Iris pigment epithelial cell (primary cell): Measurements from ENCODE around the gene TPRG1L.
"Not testable (repeated sequence)": the region's sequence is repeated elsewhere in the genome, so short reads cannot be mapped to it uniquely, and the experiment has no call there.

Source experiments
- DNase-seq: peaks from one replicate; pipeline ENCODE4 v3.0.0-alpha.2; 2011; ENCODE audit warnings: low read depth

Gene TPRG1L

GRCh38 chr1:3609016-3609768 lies 15.6 kb upstream of the TPRG1L start:
- no peak for DNase-seq

- DNase-seq = no peak
Observed at GRCh38 chr1:3609769-3610526, 14.9 kb upstream of the TPRG1L start.

GRCh38 chr1:3610527-3611169 lies 14.2 kb upstream of the TPRG1L start:
- DNase-seq = peak; percentile 49

GRCh38 chr1:3611170-3612019 lies 13.4 kb upstream of the TPRG1L start, which contains the start of gene MEGF6:
Gene MEGF6, minus strand, starts transcription at chr1:3611508. Its CDS starts 240 bp downstream, at chr1:3611268.
- peak; percentile 40 for DNase-seq

- DNase-seq = no peak
Observed at GRCh38 chr1:3612123-3612522, 12.7 kb upstream of the TPRG1L start.

GRCh38 chr1:3614755-3615742 lies 9.8 kb upstream of the TPRG1L start:
- peak; percentile 16 for DNase-seq

GRCh38 chr1:3616861-3617260 lies 8.0 kb upstream of the TPRG1L start:
- no peak for DNase-seq

GRCh38 chr1:3617806-3618345 lies 6.9 kb upstream of the TPRG1L start:
- no peak for DNase-seq

- DNase-seq = no peak
Observed at GRCh38 chr1:3618531-3618880, 6.3 kb upstream of the TPRG1L start.

- DNase-seq = peak; percentile 79
Observed at GRCh38 chr1:3618881-3619671, 5.7 kb upstream of the TPRG1L start.

GRCh38 chr1:3620708-3621107 lies 4.1 kb upstream of the TPRG1L start:
- no peak for DNase-seq

- peak; percentile 28 for DNase-seq
Observed at GRCh38 chr1:3621151-3621671, 3.6 kb upstream of the TPRG1L start.

- DNase-seq = not testable (repeated sequence)
Observed at GRCh38 chr1:3622102-3622501, 2.7 kb upstream of the TPRG1L start.

GRCh38 chr1:3623441-3624199 lies 1.2 kb upstream of the TPRG1L start:
- peak; percentile 9 for DNase-seq

- DNase-seq = peak; percentile 58
Observed at GRCh38 chr1:3625151-3625907, 514 bp downstream of the TPRG1L start.

- DNase-seq = no peak
Observed at GRCh38 chr1:3626025-3626424, 1.2 kb downstream of the TPRG1L start.

GRCh38 chr1:3627515-3628253 lies 2.9 kb downstream of the TPRG1L start:
- DNase-seq = no peak
